Femur (tissue), 1 donor: ENCODE measurements around the gene EEPD1.
A peak's percentile ranks its signal among the peaks of the same experiment; 100 is the strongest.

Experiments
- DNase-seq: peaks from one replicate; pipeline ENCODE4 v3.0.0-alpha.2; 2017

EEPD1 gene

GRCh38 chr7:36192053-36192824, 39.2 kb downstream of the EEPD1 start:
- DNase-seq, result no peak

GRCh38 chr7:36192877-36193276, 39.8 kb downstream of the EEPD1 start:
- no peak for DNase-seq

- DNase-seq, result no peak
Measured at GRCh38 chr7:36198854-36199266, 45.8 kb downstream of the EEPD1 start.

- no peak for DNase-seq
Measured at GRCh38 chr7:36199329-36199728, 46.3 kb downstream of the EEPD1 start.

- no peak for DNase-seq
Measured at GRCh38 chr7:36201122-36201723, 48.2 kb downstream of the EEPD1 start.

- DNase-seq, result no peak
Measured at GRCh38 chr7:36202398-36202797, 49.3 kb downstream of the EEPD1 start.

- no peak for DNase-seq
Measured at GRCh38 chr7:36203071-36203790, 50.2 kb downstream of the EEPD1 start.

- DNase-seq, result no peak
Measured at GRCh38 chr7:36204044-36204663, 51.1 kb downstream of the EEPD1 start.

- no peak for DNase-seq
Measured at GRCh38 chr7:36204929-36205635, 52.0 kb downstream of the EEPD1 start.

- DNase-seq, result no peak
Measured at GRCh38 chr7:36205803-36206202, 52.7 kb downstream of the EEPD1 start.

GRCh38 chr7:36207451-36208291, 54.6 kb downstream of the EEPD1 start:
- DNase-seq, result peak; percentile 68

GRCh38 chr7:36208426-36208825, 55.4 kb downstream of the EEPD1 start:
- DNase-seq, result no peak

- no peak for DNase-seq
Measured at GRCh38 chr7:36208997-36209813, 56.2 kb downstream of the EEPD1 start.

GRCh38 chr7:36209814-36210183, 56.7 kb downstream of the EEPD1 start:
- DNase-seq, result no peak

GRCh38 chr7:36210291-36210922, 57.4 kb downstream of the EEPD1 start:
- no peak for DNase-seq

- DNase-seq, result peak; percentile 65
Measured at GRCh38 chr7:36214608-36215456, 61.8 kb downstream of the EEPD1 start.

- DNase-seq, result no peak
Measured at GRCh38 chr7:36215457-36215765, 62.4 kb downstream of the EEPD1 start.

- DNase-seq, result no peak
Measured at GRCh38 chr7:36216063-36216684, 63.1 kb downstream of the EEPD1 start.
